SH-SY5Y (cell line): ENCODE results near the gene ADH1B.

Experiments
- GATA2 ChIP-seq: IDR thresholded peaks from 2 replicates; pipeline ENCODE4 v1.6.1; 2011; ENCODE audit warnings: mild to moderate bottlenecking, low read depth, low read length
- GATA3 ChIP-seq: IDR thresholded peaks from 2 replicates; pipeline ENCODE4 v1.6.1; 2011; ENCODE audit warnings: low read depth, mild to moderate bottlenecking, low read length, moderate library complexity

- TF ChIP-seq GATA2: no peak
- TF ChIP-seq GATA3: no peak
These were observed 40.2 kb upstream of the ADH1B start for GRCh38 chr4:99361268-99361898.
